ENCODE results near the gene IQGAP2.

DNA sequence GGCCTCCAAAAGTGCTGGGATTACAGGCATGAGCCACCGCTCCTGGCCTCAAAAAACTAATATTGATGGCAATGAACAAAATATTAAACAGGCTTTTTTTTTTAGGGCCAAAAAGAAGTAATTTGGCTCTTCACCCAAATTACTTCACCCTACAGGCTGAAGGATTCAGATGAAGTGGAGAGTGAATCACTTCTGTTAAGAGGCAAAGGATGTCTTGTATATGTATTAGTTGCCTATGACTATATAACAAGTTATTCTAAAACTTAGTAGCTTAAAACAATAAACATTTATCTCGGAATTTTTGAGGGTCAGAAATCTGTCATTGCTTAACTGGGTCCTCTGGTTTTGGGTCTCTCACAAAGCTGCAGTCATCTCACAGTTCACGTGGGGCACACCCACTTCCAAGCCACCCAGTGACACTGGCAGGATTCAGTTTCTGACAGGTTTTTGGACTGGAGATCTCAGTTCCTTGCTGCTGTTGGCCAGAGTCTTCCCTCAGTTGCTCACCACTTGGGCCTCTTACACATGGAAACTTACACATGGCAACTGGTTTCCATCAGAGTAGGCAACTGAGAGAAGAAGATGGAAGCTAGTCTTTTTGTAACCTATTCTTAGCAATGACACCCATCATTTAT is 66.7 kb downstream of the IQGAP2 start:
- TF ChIP-seq, protein P1, sequence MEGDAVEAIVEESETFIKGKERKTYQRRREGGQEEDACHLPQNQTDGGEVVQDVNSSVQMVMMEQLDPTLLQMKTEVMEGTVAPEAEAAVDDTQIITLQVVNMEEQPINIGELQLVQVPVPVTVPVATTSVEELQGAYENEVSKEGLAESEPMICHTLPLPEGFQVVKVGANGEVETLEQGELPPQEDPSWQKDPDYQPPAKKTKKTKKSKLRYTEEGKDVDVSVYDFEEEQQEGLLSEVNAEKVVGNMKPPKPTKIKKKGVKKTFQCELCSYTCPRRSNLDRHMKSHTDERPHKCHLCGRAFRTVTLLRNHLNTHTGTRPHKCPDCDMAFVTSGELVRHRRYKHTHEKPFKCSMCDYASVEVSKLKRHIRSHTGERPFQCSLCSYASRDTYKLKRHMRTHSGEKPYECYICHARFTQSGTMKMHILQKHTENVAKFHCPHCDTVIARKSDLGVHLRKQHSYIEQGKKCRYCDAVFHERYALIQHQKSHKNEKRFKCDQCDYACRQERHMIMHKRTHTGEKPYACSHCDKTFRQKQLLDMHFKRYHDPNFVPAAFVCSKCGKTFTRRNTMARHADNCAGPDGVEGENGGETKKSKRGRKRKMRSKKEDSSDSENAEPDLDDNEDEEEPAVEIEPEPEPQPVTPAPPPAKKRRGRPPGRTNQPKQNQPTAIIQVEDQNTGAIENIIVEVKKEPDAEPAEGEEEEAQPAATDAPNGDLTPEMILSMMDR (IDR thresholded peaks at IDR 0.05) = no peak
- TF ChIP-seq POLR2AphosphoS5 (IDR thresholded peaks at IDR 0.05; ENCODE audit: low read depth, low read length) (no peak), SIN3A (IDR thresholded peaks at IDR 0.05; ENCODE audit: borderline replicate concordance, insufficient read depth, low read depth, low read length) (no peak), TCF7L2 (IDR thresholded peaks at IDR 0.05; ENCODE audit: low read depth, low read length) (no peak)
- TF ChIP-seq, protein P2, sequence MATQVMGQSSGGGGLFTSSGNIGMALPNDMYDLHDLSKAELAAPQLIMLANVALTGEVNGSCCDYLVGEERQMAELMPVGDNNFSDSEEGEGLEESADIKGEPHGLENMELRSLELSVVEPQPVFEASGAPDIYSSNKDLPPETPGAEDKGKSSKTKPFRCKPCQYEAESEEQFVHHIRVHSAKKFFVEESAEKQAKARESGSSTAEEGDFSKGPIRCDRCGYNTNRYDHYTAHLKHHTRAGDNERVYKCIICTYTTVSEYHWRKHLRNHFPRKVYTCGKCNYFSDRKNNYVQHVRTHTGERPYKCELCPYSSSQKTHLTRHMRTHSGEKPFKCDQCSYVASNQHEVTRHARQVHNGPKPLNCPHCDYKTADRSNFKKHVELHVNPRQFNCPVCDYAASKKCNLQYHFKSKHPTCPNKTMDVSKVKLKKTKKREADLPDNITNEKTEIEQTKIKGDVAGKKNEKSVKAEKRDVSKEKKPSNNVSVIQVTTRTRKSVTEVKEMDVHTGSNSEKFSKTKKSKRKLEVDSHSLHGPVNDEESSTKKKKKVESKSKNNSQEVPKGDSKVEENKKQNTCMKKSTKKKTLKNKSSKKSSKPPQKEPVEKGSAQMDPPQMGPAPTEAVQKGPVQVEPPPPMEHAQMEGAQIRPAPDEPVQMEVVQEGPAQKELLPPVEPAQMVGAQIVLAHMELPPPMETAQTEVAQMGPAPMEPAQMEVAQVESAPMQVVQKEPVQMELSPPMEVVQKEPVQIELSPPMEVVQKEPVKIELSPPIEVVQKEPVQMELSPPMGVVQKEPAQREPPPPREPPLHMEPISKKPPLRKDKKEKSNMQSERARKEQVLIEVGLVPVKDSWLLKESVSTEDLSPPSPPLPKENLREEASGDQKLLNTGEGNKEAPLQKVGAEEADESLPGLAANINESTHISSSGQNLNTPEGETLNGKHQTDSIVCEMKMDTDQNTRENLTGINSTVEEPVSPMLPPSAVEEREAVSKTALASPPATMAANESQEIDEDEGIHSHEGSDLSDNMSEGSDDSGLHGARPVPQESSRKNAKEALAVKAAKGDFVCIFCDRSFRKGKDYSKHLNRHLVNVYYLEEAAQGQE (IDR thresholded peaks at IDR 0.05; ENCODE audit: insufficient read depth in 1 of 2, low read depth in 2 of 2, low read length in 1 of 2) = no peak
